ES-I3 (cell line): ENCODE data around the gene DLG2.

Experiments used
- H3K36me3 ChIP-seq: 2 replicates; pipeline ENCODE4 v1.6.1; 2013; ENCODE audit warnings: mild to moderate bottlenecking, low read length, control low read depth, moderate library complexity; ENCODE audit not compliant: insufficient read depth
- H3K4me1 ChIP-seq: 2 replicates; pipeline ENCODE4 v1.6.1; 2013; ENCODE audit warnings: mild to moderate bottlenecking, control low read depth, low read length; ENCODE audit not compliant: insufficient read depth
- H3K9ac ChIP-seq: 2 replicates; pipeline ENCODE4 v1.6.1; 2013; ENCODE audit warnings: low read depth, mild to moderate bottlenecking, low read length, moderate library complexity
- H3K9me3 ChIP-seq: 2 replicates; pipeline ENCODE4 v1.6.1; 2013; ENCODE audit warnings: mild to moderate bottlenecking, low read length, moderate library complexity; ENCODE audit not compliant: control insufficient read depth, insufficient read depth

DLG2 gene

DNA sequence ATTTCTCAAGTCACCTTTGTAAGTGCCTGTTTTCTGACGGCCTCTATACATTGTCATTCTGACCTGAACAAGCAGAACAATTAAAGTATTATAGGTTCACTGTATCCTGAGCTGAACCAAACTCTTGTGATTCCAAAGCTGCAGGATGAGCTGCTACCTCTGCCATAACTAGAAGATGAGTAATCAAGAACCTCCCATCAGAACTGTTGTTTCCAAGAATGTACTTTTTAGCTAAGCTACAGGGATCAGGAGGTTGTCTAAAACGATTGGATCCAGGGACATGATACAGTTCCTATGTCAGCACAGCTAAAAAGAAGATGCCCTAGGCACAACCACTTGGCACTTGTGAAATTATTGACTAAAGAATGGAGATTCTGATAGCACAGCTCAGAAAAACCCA is 2052.6 kb downstream of the DLG2 start:
- Histone ChIP-seq H3K36me3 (no peaks in the 10 kb centered on the region), H3K4me1 (no peaks in the 10 kb centered on the region; the same call in 1 of the 2 replicates), H3K9me3 (no peaks in the 10 kb centered on the region), H3K9ac (no peak overlapping the region)

DNA sequence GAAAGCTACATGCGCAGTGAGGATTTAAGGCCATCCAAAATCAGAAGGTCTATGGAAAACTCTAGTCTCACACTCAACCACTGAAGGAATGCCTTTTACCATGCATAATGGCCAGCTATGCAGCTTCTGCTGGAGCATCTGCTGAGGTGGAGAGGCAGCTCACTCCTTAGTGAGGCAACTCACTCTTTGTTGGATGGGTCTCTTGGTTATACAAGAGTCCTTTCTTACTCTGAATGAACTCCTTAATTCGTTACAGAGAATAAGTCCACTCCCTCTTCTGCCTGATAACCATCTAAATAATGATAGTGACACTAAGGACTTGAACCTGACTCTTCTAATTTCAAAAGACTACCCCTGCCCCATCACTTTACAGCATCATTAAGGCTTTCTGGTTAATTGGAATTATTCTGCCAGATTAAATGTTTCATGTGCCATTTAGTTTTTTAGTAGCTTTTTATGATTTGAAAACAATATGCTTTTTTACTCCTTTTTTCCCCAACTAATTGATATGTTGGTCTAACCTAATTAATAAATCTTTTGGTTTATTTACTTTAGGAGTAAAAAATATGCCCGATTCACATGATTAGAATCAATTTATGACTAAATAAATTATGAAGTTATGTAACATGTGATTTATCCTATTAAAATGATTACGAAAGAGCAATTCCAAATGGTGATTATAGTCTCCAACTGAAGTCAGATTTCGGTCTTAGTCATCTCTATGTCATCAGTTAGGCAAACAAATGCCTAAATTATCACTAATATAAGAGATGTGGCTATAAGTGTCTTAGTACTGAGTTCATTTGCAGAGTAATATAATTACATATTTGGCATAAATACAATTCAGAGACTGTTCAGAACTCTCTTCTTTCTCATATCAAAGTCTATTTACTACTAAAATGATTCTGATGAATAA is 2054.3 kb downstream of the DLG2 start:
- Histone ChIP-seq H3K36me3 (no peaks in the 10 kb centered on the region), H3K4me1 (peaks cover 4% of the 10 kb centered on the region; the same call in 1 of the 2 replicates), H3K9ac (no peak overlapping the region), H3K9me3 (no peaks in the 10 kb centered on the region)

GRCh38 chr11:83571302-83571701 is 2055.8 kb downstream of the DLG2 start:
- no peak overlapping the region for H3K9ac ChIP-seq
- H3K4me1 ChIP-seq: peaks cover 14% of the 10 kb centered on the region; the same call in 1 of the 2 replicates
- H3K36me3 ChIP-seq: no peaks in the 10 kb centered on the region
- no peaks in the 10 kb centered on the region for H3K9me3 ChIP-seq

DNA sequence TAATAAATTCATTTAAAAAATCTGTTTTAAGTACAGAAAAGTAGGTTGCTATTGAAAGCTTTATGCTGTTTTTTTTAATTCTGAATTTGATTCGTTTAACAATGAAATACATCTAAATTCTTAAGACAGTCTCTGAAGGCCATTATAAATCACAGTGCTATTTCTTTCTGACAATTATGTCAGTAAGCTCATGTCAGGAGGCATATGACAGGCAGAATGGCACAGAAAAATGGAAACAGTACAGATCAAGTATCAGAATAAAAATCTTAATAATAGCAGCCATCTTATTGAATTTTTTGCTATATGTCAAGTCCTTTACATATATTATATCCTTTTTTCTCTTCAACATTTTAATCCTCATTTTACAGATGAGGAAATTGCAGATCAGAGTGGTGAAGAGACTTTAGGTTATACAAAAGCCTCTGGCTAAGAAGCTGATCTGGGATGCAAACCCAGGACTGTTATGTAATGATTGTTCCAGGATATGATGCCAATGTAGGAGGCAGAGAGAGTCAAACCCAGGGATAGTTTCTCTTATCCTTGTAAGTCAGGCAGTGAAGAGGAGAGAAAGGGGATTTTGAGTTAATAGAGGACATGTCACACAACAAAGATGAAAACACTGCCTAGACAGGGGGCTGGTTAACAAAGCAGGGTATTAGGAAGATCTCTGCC is 2057.9 kb downstream of the DLG2 start:
- Histone ChIP-seq H3K9me3 (no peaks in the 10 kb centered on the region), H3K4me1 (peaks cover 14% of the 10 kb centered on the region; the same call in 1 of the 2 replicates), H3K9ac (no peak overlapping the region), H3K36me3 (no peaks in the 10 kb centered on the region)

GRCh38 chr11:83568516-83568915 is 2058.6 kb downstream of the DLG2 start:
- no peaks in the 10 kb centered on the region for H3K9me3 ChIP-seq
- H3K9ac ChIP-seq: no peak overlapping the region
- no peaks in the 10 kb centered on the region for H3K36me3 ChIP-seq
- peaks cover 14% of the 10 kb centered on the region; the same call in 1 of the 2 replicates for H3K4me1 ChIP-seq

DNA sequence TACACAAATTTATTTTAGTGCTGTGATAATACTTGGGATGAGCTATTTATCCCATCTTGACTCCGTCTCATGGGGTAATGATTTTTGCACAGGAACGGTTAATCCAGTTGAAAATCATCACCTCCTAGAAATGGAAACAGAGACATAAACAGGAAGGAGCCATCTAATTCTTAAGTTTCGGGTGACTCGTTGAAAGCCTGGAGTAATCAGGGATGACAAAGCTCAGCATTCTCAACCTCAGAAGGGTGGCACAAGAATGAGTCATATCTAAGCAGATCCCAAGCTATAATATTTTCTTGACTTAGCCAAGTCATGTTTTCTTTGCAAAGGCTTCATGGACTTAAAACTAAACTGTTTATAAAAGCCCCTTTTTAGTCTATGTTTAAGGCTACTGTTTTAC is 2060.2 kb downstream of the DLG2 start:
- Histone ChIP-seq H3K4me1 (peaks cover 14% of the 10 kb centered on the region; the same call in 1 of the 2 replicates), H3K9ac (no peak overlapping the region), H3K9me3 (no peaks in the 10 kb centered on the region), H3K36me3 (no peaks in the 10 kb centered on the region)

DNA sequence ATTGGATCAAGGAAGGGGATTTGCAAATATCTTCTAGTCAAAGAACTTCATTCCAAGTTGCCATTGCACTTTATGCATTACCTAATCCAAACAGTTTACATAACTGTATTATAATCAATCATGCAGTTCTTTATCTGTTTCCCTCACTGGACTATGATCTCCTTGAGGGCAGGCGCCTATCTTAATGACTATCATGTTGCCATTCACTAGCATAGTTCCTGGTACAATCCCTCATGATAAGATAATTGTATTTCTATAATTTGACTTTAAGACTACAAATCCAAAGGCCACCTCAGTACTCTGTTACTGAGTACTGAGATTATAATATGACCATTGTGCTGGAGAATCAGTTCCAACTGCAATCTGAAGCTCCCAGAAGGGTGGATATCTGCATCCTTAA is 2062.3 kb downstream of the DLG2 start:
- H3K36me3 ChIP-seq: no peaks in the 10 kb centered on the region
- H3K9ac ChIP-seq: no peak overlapping the region
- H3K4me1 ChIP-seq: peaks cover 14% of the 10 kb centered on the region; the same call in 1 of the 2 replicates
- no peaks in the 10 kb centered on the region for H3K9me3 ChIP-seq

GRCh38 chr11:83558281-83558680 is 2068.9 kb downstream of the DLG2 start:
- Histone ChIP-seq H3K9me3 (no peaks in the 10 kb centered on the region), H3K4me1 (peaks cover 7% of the 10 kb centered on the region; the same call in 1 of the 2 replicates), H3K36me3 (no peaks in the 10 kb centered on the region), H3K9ac (no peak overlapping the region)

DNA sequence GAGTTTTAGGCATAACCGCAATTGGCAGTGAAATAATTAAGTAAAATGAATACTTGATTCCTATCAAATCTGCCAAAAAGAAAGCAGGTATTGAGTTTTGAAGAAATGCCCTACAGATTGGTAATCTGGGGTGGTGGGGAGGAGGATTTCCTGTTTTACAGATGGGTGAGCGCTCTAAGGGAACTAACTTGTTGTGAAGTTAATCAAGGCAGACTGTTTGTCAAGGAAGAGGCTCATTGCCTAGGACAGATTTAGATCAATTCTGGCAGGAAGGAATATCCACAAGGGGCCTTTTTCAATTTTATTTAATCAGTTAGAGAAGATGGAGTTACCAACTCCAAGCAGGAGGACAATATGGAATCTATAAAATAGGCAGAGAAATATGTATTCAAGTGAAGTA is 2069.5 kb downstream of the DLG2 start:
- no peaks in the 10 kb centered on the region for H3K36me3 ChIP-seq
- H3K4me1 ChIP-seq: peaks cover 7% of the 10 kb centered on the region; the same call in 1 of the 2 replicates
- H3K9ac ChIP-seq: no peak overlapping the region
- H3K9me3 ChIP-seq: no peaks in the 10 kb centered on the region

DNA sequence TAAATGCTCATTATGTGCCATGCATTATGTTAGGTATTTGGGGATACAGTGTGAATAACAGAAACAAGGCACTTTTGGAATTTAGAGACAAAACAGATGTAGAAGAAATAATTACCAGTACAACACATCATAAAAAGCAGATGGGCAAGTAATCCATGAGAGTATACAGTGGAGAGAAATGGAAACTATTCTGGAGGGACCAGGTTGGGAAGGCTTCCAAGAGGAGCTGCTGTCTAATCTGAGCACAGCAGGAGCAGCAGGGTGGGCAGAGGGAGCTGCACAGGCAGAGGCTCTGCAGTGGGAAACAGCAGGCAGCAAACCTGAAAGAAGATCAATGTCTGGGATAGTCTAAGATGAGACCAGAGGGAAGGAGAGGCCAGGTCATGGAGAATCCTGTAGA is 2072.3 kb downstream of the DLG2 start:
- Histone ChIP-seq H3K9ac (no peak overlapping the region), H3K9me3 (no peaks in the 10 kb centered on the region), H3K4me1 (peaks cover 7% of the 10 kb centered on the region; the same call in 1 of the 2 replicates), H3K36me3 (no peaks in the 10 kb centered on the region)

- H3K9ac ChIP-seq: no peak overlapping the region
- no peaks in the 10 kb centered on the region for H3K36me3 ChIP-seq
- no peaks in the 10 kb centered on the region for H3K4me1 ChIP-seq
Observed at GRCh38 chr11:83549984-83550667, 2077.0 kb downstream of the DLG2 start.

GRCh38 chr11:83546368-83546767 is 2080.8 kb downstream of the DLG2 start:
- H3K4me1 ChIP-seq: no peaks in the 10 kb centered on the region
- no peak overlapping the region for H3K9ac ChIP-seq
- no peaks in the 10 kb centered on the region for H3K9me3 ChIP-seq
- no peaks in the 10 kb centered on the region for H3K36me3 ChIP-seq

More at GRCh38 chr11:83549984-83550667, 2077.0 kb downstream of the DLG2 start:
- no peaks in the 10 kb centered on the region for H3K9me3 ChIP-seq

DNA sequence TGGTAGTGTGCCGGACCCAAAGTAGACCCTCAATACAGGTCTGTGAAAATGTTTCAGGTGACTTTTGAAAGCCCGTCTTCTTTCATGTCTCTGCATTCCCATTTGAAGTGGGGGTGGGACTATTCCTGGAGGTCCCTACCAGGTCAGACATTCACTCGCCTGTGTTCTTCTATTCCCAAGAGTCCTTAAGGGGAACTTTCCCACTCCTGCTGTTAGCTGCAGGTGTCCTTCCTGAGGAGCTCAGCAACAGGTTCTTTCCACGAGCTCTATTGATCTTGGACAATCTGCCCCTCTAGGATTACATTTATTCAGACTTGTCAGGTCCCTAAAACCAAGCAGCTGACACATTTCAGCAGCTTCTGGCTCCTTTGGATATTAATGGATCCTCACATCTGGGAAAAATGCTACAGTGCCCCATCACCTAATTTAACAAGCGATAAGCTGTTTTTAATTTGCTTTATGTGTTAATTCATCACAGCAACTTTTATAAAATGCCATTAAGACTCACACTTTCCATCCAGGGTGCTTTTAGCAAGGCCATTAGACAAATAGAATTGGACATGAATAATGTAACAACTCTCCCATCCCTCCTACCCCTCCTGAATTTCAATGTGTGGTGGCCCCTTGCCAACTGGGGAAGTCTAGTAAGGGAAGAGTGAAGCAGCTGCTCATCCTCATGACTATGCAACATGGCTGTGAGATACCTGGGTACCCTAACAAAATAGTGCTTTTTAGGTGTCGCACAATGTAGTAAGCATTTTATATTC is 2081.5 kb downstream of the DLG2 start:
- Histone ChIP-seq H3K36me3 (no peaks in the 10 kb centered on the region), H3K9ac (no peak overlapping the region), H3K4me1 (no peaks in the 10 kb centered on the region), H3K9me3 (no peaks in the 10 kb centered on the region)

DNA sequence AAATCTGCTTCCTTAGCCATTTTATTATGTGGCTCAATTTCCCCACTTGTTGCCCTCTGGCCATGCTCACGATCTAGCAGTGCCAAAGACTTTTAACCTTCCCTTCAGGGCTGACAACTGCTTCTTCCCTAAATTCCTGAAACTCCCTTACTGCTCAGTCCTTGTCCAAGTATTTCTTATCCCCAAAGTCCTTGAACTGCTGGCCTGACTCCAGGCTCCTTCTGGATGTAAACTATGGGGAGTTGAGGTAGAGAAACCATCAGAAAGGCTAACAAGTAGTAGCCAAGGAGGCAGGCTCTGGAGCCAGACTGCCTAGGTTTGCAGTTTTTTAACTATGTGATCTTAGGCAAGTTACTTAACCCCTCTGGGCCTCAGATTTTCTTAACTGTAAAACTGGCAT is 2082.3 kb downstream of the DLG2 start:
- Histone ChIP-seq H3K36me3 (no peaks in the 10 kb centered on the region), H3K9me3 (no peaks in the 10 kb centered on the region), H3K9ac (no peak overlapping the region), H3K4me1 (0 out of 2 replicates have a peak, but pooled peaks cover 4% of the 10 kb centered on the region)
